CD4-positive, alpha-beta T cell treated with Interleukin-4 for 4 hours (primary cell): ENCODE data around the gene FTCD.
A peak's percentile ranks its signal among the peaks of the same experiment; 100 is the strongest.

ENCODE experiments used
- DNase-seq: peaks from one replicate; pipeline ENCODE4 v3.0.0-alpha.2; 2020

Gene FTCD

DNA sequence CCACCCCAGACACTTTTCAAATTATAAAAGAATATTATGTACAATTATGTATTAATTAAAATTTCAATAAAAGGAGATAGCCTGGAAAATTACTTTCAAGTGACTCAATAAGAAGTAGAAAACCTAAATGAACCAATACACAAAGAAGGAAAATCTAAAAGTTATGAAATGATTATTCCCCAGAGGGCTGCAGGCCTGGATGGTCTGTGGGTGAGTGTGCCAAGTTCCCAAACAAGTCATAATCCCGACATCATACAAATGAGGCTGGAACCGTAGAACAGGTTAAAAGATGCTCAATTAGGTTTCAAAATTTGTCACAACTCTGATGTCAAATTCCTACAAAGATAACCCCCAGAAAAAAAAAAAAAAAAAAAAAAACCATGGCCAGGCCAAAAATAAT is 16.2 kb upstream of the FTCD start:
- no peak for DNase-seq

DNA sequence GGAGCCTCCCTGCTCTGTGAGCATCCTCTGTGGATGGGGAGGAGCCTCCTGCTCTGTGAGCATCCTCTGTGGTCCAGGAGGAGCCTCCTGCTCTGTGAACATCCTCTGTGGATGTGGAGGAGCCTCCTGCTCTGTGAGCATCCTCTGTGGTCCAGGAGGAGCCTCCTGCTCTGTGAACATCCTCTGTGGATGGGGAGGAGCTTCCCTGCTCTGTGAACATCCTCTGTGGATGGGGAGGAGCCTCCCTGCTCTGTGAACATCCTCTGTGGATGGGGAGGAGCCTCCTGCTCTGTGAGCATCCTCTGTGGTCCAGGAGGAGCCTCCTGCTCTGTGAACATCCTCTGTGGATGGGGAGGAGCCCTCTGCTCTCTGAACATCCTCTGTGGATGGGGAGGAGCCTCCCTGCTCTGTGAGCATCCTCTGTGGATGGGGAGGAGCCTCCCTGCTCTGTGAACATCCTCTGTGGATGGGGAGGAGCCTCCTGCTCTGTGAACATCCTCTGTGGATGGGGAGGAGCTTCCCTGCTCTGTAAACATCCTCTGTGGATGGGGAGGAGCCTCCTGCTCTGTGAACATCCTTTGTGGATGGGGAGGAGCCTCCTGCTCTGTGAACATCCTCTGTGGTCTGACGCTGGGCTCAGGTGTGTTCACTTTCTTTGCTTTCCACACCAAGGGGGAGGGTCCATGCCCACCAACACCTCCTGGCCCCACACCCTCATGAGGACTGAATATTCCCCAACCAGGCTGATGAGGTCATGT is 15.2 kb upstream of the FTCD start:
- peak; percentile 9 for DNase-seq

DNA sequence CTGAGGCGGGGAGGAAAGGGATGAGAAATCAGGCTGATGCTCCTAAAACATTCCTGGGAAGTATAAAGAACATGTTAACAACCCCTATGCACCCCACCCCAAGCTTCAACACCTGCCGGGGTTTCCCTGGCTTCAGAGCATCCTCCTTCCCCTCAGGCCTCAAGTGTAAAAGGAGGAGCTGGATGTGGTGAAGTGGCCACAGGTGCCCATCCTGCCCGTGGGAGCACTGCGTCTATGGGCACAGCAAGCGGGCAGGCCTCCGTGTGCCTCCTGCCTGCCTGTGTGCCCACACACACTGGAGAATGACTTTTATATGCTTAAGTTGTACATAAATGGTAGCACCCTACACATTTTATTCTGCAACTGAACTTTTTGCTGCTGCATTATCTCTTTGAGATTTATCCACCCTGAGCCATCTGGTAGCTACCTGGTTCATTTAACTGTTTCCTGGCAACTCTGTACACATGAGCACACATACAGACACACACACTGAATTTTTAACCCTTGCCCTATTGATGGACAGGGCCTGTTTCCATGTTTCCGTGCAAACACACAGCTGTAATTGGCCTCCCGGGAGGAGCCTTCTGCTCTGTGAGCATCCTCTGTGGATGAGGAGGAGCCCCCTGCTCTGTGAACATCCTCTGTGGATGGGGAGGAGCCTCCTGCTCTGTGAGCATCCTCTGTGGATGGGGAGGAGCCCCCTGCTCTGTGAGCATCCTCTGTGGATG is 13.4 kb upstream of the FTCD start:
- DNase-seq = no peak

DNA sequence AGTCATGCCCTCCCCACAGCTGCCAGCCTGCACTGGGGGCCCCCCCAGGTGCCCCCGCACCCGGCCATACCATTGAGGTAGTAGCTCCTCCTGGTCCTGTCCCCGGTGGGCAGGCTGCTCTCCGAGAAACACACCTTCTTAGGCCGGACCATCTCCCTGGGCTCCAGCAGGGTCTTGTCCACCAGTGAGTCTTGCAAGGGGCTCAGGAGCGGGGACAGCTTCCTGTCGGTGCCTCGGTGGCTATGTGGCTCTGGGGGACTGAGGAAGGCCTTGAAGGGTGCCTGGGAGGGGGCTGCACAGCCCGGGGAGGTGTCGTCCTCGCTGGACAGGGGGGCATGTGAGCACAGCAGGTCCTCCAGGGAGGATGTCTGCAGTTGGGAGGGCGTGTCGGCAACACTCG is 12.9 kb upstream of the FTCD start:
- no peak for DNase-seq

DNA sequence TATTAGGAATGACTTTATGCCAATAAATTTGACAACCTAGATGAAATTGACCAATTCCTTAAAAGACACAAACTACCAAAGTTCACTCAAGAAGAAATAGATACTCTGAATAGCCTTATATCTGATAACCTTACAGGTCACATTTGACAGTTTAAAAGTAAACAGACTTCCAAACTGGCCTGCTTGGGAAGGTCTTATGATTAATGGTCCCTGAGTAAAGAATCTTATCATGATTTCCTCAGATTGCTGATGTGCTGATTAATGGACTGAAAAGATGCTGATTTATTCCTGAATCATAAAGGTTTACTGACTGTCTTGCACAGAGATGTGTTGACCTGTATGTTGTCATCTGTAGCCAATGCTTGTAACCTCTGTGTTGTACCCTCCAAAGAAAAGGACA is 9.7 kb upstream of the FTCD start:
- DNase-seq = no peak

DNA sequence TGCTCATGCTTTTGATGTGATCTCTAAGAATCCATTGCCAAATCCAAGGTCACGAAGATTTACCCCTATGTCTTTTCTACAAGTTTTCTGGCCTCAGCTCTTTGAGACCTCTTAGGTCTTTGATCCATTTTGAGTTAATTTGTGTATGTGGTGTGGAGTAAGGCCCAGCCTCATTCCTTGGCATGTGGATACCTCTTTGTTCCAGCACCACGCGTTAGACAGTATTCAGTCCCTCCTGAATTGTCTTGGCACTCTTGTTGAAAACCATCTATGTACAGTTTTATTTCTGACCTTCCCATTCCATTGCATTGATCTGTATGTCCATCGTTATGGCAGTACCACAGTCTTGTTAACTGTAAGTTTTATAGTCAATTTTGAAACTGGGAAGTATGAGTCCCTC is 8.0 kb upstream of the FTCD start:
- DNase-seq = no peak

DNA sequence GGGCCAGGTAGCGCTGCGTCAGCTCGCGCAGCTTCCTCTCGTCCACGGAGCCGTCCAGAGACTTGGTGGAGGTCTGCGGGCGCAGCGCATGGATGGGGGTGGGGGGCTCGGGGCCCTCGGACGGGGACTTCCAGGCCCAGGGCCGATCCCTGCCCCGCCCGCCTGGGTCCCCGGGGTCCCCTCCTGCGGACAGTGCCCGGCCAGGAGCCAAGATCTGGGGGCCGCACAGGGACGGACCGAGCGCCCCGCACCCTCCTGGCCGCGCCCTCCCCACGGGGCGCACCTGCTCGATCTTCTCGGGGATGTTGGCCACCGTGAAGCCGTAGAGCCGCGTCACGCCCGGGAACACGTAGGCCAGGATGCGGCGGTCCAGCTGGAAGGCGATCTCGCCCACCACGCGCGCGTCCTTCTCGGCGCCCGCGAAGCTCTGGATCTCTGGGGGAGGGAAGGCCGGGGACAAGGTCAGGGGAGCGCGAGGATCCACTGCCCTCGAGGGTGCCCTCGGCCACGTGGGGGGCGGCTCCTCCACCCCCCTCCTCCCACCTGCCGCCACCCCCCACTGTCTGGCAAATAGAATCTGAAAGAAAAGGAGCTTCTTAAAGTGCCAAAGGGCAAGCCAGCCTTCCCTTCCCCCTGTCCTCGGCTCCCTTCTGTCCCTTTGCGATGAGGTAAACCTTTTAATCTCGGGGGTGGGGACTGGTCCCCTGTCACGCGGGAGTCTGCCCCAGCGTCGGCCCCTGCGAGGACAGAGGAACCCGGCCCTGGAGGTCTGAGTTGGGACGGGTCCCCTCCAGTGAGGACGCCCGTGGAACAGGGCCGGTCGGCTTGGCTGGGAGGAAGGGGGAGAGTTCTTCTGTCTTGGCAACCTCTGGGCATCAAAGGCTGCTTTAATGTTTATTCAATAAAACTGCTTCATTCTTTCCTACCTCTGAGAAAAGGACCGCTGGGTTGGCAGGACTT is 6.5 kb upstream of the FTCD start:
- DNase-seq = no peak

DNA sequence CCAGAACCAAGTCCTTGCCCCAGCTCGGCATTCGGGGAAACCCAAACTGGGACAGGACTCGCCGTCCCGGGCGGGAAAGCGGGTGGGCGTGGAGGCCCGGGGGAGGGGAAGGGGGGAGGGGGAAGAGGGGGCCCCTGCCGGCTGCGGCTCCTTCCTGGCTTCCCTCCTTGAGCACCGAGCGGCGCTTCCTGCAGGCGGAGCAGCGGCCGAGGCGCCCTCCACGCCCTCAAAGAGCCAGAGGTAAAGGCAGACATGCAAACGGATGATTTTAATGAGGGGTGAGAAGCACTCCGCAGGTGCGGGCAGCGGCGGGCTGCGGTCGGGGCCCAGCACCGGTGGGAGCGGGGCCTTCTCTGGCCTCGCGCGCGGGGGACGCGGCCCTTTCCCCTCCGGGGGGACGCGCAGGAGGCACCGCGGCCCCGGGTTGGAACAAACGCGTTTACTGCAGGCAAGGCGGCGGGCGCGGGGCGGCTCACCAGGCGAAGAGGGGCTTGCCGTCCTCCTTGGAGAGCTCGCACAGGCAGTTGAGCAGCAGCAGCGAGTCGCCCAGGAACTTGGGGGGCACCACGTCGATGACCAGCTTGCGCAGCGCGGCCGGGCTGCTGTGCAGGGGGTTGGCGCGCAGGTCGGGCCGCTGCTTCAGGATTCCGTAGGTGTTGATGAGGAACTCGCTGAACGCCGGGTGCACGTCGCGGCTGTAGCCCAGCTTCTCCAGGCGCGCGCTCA is 5.7 kb upstream of the FTCD start:
- DNase-seq = no peak

DNA sequence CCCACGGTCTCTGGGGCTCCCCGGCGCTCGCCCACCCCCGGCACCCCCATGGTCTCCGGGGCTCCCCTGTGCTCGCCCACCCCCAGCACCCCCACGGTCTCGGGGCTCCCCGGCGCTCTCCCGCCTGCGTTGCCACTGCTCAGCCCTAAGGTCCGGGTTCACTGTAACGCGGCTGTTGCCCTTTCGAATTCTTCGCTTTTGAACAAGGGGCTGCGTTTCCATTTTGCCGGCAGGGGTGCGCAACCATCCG is 5.2 kb upstream of the FTCD start:
- DNase-seq = no peak

DNA sequence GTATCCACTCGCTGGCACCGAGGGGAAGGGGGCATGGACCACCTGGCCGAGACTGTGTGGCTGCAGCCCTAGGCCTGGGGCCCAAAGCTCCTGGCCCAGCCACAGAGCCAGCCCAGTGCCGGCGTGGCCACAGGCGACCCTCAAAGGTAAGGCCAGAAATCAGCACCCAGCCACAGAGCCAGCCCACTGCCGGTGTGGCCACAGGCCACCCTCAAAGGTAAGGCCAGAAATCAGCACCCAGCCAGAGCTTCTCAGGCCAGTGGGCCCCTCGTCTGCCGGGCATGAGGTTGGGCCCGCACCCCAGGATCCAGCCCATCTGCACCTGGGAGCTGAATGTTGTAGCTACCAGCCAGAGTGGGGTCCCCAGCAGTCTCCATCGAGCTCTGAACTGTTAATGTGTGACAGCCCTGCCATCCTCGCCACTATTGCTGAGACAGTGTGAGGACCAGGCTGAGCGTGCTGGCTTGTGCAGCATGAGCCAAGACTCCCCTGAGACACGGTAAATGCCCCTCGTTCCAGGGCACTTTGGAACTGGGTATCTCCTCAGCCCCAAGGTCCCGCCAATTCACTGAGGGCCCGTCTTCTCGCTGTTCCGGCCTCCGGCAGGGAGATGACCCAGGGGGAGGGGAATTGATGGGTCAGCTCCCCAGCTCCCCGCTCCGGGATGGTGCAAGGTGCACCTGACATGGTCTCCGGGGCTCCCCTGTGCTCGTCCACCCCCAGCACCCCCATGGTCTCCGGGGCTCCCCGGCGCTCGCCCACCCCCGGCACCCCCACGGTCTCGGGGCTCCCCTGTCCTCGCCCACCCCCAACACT is 4.7 kb upstream of the FTCD start:
- DNase-seq = no peak

DNA sequence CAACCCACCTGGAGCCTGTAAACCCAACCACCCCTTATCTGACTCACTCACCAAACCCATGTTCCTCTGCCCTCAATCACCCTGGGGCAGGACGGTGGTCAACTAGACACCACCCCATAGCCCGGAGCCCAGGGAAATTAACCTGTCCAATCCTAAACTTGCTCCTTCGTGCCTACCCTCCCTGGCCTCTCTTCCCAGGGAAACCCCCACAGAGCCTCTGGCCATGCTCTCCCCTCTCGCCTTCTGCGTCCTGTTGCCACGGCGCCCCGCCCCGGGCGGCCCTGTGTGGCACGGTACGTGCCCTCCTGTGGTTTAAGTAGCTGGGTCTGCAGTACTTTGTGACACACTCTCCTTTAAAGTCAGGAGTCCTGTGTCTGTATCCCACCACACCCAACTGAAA is 4.0 kb upstream of the FTCD start:
- no peak for DNase-seq

DNA sequence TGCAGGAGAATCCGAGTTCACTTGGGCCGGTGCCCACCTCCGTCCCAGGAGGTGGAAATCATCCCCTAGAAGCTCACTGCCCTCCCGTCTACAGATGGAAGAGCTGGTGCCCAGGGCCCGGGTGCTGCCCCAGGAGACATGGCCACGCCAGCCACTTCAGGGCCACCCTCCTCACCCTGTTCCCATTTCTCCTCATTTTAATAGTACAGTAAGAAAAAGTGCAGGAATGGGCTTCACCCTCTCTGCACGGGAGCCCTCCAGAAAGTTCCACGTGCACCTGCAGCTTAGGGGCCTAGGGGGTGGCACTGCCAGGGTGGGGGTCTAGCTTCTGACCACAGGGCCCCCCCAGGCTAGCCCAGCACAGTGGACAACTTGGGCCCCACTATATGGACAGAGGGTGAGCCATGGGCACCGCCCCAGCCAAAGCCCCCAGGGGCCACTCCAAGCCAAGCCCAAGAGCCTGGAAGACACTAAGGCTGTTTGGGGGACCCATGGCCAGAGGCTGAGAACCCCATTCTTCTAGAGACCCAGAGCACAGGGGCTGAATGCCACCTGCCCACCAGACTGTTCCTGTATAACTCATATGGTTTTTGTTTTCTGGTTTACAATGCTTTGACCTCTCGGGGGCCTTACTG is 3.4 kb upstream of the FTCD start:
- DNase-seq = no peak

DNA sequence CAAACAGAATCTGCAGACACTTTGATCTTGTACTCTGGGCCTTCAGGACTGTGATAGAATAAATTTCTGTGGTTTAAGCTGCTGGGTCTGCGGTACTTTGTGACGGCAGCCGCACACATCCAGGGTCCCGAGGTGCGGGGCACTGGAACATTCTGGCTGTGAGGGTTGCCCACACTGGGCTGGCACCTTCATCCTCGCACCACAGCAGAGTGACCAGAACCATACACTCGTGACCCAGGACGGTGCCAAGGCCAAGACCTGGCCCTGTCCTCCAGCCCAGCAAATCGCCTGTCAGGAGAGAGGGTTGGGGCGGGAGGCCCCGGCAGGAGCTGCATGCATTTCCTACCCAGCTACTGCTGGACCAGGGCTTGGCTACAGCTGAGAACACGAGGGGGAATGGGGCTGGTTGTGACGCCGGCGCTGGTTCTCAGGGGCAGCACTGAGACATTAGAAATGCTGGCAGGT is 2.6 kb upstream of the FTCD start:
- no peak for DNase-seq

DNA sequence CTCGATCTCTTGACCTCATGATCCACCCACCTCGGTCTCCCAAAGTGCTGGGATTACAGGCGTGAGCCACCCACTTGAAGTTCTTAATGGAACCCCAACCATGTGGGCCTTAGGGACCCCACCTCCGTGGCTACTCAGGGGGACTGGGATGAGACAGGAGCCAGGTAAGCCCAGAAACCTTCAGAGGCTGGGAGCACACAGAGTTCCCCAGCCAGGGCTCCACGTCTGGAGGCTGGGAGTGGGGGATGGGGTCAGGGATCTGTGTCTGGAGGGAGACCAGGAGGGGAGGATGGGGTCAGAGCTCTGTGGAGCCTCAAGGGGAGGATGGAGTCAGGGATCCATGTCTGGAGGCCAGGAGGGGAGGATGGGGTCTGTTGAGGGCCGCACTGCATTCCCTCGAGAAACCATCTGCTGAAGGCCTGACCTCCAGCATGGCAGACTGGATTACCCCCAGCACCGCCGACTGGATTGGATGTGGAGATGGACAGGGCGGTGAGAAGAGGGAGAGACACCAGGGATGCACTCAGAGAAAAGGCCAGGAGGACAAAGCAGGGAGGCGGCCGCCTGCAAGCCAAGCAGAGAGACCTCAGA is 2.1 kb upstream of the FTCD start:
- no peak for DNase-seq

DNA sequence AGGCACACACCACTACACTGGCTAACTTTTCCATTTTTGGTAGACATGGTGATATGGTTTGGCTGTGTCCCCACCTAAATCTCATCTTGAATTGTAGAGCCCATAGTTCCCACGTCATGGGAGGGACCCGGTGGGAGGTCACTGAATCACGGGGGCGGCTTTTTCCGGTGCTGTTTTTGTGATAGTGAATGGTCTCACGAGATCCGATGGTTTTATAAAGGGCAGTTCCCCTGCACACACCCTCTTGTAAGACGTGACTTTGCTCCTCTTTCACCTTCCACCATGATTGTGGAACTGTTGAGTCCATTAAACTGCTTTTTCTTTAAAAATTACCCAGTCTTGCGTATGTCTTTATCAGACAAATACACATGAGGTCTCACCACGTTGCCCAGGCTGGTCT is 1.3 kb upstream of the FTCD start:
- DNase-seq = no peak

DNA sequence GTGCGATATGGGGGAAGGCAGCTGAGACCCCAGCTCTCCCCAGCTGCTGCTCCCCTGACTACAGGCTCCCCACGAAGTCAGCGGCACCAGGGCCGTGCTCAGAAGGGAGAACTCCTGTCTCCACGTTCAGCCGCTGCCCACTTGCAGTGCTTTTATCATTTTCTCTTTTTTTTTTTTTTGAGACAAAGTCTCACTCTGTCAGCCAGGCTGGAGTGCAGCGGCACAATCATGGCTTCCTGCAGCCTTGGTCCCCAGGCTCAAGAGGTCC is 933 bp upstream of the FTCD start:
- DNase-seq = no peak

DNA sequence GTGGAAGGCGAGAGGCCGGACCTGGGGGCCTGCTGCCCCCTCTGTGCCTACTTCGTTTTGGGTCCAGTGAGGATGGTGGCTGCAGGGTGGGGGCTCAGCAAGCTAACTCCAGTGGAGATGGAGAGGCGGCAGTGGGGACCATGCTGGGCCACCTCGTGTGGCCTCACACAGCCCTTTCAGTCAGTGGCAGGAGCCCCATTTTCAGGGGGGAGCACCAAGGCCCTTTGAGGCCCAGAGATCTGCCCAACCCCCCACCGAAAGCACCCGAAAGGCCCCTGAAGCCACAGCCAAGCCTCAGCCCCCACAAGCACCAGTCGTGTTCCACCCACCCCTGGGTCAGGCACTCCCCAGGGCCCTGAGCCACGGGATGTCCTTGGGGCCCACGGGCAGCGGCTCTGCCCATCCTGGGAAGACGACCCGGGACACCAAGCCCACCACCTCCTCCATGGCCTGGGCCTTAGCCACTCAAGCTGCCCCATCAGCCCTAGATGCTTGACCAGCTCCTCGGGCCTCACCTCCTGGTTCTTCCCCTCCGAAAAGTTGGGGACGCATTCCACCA is 345 bp downstream of the FTCD start:
- DNase-seq = no peak

DNA sequence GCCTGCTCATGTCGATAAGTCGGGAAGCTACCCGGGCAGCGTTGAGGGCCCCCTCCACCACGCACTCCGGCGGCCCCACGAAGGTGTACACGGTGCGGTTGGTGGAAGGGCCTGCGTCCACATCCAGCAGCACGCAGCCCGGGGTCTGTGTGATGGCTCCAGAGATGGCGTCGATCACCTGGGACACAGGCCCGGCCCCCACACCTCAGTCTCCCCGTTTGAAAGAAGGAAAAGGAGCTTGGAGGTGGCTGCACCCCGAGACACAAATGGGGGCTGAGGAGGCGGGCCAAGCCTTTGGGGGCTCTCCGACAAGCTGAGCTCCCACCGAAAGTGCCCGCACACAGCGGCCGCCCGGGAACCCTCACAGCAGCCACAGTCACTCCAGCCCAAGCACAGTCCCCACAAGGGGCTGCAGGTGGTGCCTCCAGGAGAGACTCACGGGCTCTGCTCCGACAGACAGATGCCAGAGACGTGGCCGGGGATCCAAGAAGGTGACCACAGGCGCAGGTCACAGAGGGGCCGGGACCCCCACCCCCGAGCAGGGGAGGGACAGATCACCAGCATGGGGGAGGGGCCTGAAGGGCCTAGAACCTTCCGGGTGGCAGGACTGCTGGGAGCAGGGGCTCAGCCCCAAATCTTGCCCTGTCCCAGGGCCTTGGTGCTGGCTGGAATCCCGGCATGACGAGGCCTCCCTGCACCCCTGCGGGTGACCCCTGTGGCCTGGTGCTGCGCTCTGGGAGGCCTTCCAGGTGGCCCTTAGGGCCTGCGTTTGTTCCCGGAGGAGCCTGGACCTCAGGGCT is 1.0 kb downstream of the FTCD start:
- no peak for DNase-seq

DNA sequence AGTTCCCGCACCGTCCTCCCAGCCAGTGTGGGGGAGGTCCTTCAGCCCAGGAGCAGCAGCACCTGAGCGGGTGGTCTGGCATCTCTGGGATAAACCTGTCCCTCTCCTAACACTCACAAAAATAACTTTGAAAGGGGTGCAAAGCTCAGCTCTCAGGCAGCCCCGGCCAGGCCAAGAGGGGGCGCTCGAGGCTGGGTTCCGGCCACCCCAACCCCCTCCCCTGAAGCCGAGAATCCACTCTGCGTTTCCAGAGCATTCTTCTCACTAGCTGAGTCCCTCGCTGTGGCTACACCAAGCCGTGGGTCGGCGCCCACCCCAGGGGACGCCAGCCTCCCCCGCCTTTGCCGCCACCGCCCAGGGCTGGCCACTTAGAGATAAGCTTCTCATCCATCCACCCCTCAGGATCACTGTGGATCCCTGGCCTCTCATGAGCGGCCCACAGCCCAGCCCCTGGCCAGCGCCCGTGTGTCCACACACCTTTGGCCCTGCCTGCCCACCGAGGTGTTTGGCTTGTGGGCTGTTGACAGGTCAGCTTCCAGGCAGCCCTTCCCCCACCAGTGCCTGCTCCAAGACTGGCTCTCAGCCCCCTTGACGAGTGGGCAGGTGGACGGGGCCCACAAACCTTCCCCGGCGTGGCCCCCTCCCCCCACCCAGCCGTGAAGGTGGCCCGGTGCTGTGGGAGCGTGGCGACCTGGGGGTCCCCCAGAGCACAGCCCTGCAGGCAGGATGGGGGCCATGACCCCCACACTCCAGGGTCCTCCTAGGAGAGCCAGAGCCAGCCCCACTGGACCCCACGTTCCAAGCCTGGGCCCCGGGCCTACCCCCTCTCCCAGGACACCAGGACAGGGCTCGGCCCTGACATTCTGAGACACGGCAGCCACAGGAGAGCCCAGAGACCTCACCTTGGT is 1.9 kb downstream of the FTCD start:
- peak; percentile 29 for DNase-seq
